ENCODE data around the gene ZNF611. TPM values are rescaled to one million over a fixed set of nuclear protein-coding genes. Genes with fewer than 3 reads are reported as not detected.

ZNF611 gene
- total and polyA plus RNA-seq, 4 donors = 0.50 to 12.7 (median 2.7) TPM

DNA sequence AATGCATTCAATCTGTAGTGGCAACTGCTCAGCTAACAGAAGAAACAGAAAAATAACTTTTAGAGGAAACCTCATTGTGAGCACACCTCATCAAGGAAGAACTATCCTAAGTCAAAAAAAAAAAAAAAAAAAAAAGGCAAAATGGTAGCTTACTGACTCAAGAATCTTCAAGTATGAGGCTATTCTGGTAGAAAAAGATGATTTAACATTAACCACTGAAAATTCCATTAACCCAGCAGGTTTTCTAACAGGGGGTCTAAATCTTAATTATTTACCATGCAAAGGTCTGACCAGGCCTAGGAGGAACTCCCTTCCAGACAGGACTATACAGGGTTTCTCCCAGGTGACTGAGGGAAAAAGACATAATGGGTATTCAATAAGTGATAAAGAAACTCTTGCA is 68.3 kb downstream of the ZNF611 start:
- H3K4me3 ChIP-seq (ENCODE audit: low read depth in 1 of 3, low read length in 3 of 3) = no peak overlapping the region
- peaks cover 1 to 13% (median 3%) of the 10 kb centered on the region in 4 donors for H3K9me3 ChIP-seq (ENCODE audit: control insufficient read depth in 4 of 4, low read length in 3 of 4)
- DNase-seq (ENCODE audit: low spot score) = no peak
- no peaks in the 10 kb centered on the region for H3K27me3 ChIP-seq (ENCODE audit: control insufficient read depth in 4 of 4, insufficient read depth in 4 of 4, low read length in 3 of 4)
- no peak for TF ChIP-seq TAF1 (conservative IDR thresholded peaks at IDR 0.05)
- TF ChIP-seq, protein P1, sequence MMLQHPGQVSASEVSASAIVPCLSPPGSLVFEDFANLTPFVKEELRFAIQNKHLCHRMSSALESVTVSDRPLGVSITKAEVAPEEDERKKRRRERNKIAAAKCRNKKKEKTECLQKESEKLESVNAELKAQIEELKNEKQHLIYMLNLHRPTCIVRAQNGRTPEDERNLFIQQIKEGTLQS (IDR thresholded peaks at IDR 0.05) = no peak
- TF ChIP-seq, protein P2, sequence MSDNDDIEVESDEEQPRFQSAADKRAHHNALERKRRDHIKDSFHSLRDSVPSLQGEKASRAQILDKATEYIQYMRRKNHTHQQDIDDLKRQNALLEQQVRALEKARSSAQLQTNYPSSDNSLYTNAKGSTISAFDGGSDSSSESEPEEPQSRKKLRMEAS (IDR thresholded peaks at IDR 0.05) = no peak
- TF ChIP-seq HNF4G (IDR thresholded peaks at IDR 0.05) = no peak
- no peak for TF ChIP-seq HNF4A (conservative IDR thresholded peaks at IDR 0.05)
- no peak for TF ChIP-seq FOXA2 (IDR thresholded peaks at IDR 0.05)
- no peak for TF ChIP-seq EGR1 (IDR thresholded peaks at IDR 0.05; ENCODE audit: low read depth in 2 of 2)
- no peak for TF ChIP-seq RXRA (IDR thresholded peaks at IDR 0.05)
- TF ChIP-seq RAD21 (IDR thresholded peaks at IDR 0.05) = no peak
- TF ChIP-seq GABPA (IDR thresholded peaks at IDR 0.05 in 1 of 2, conservative IDR thresholded peaks at IDR 0.05 in 1 of 2) = no peak
- TF ChIP-seq FOXA1 (IDR thresholded peaks at IDR 0.05) = no peak
- TF ChIP-seq SP1 (IDR thresholded peaks at IDR 0.05) = no peak
- TF ChIP-seq, protein P3, sequence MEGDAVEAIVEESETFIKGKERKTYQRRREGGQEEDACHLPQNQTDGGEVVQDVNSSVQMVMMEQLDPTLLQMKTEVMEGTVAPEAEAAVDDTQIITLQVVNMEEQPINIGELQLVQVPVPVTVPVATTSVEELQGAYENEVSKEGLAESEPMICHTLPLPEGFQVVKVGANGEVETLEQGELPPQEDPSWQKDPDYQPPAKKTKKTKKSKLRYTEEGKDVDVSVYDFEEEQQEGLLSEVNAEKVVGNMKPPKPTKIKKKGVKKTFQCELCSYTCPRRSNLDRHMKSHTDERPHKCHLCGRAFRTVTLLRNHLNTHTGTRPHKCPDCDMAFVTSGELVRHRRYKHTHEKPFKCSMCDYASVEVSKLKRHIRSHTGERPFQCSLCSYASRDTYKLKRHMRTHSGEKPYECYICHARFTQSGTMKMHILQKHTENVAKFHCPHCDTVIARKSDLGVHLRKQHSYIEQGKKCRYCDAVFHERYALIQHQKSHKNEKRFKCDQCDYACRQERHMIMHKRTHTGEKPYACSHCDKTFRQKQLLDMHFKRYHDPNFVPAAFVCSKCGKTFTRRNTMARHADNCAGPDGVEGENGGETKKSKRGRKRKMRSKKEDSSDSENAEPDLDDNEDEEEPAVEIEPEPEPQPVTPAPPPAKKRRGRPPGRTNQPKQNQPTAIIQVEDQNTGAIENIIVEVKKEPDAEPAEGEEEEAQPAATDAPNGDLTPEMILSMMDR (IDR thresholded peaks at IDR 0.05; ENCODE audit: low read depth, low read length, missing input control) = no peak
- TF ChIP-seq NR2F2 (IDR thresholded peaks at IDR 0.05) = no peak
- TF ChIP-seq JUND (IDR thresholded peaks at IDR 0.05) = no peak
- no peak for TF ChIP-seq YY1 (IDR thresholded peaks at IDR 0.05)
- TF ChIP-seq, protein P4, sequence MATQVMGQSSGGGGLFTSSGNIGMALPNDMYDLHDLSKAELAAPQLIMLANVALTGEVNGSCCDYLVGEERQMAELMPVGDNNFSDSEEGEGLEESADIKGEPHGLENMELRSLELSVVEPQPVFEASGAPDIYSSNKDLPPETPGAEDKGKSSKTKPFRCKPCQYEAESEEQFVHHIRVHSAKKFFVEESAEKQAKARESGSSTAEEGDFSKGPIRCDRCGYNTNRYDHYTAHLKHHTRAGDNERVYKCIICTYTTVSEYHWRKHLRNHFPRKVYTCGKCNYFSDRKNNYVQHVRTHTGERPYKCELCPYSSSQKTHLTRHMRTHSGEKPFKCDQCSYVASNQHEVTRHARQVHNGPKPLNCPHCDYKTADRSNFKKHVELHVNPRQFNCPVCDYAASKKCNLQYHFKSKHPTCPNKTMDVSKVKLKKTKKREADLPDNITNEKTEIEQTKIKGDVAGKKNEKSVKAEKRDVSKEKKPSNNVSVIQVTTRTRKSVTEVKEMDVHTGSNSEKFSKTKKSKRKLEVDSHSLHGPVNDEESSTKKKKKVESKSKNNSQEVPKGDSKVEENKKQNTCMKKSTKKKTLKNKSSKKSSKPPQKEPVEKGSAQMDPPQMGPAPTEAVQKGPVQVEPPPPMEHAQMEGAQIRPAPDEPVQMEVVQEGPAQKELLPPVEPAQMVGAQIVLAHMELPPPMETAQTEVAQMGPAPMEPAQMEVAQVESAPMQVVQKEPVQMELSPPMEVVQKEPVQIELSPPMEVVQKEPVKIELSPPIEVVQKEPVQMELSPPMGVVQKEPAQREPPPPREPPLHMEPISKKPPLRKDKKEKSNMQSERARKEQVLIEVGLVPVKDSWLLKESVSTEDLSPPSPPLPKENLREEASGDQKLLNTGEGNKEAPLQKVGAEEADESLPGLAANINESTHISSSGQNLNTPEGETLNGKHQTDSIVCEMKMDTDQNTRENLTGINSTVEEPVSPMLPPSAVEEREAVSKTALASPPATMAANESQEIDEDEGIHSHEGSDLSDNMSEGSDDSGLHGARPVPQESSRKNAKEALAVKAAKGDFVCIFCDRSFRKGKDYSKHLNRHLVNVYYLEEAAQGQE (IDR thresholded peaks at IDR 0.05) = no peak
- TF ChIP-seq, protein P5, sequence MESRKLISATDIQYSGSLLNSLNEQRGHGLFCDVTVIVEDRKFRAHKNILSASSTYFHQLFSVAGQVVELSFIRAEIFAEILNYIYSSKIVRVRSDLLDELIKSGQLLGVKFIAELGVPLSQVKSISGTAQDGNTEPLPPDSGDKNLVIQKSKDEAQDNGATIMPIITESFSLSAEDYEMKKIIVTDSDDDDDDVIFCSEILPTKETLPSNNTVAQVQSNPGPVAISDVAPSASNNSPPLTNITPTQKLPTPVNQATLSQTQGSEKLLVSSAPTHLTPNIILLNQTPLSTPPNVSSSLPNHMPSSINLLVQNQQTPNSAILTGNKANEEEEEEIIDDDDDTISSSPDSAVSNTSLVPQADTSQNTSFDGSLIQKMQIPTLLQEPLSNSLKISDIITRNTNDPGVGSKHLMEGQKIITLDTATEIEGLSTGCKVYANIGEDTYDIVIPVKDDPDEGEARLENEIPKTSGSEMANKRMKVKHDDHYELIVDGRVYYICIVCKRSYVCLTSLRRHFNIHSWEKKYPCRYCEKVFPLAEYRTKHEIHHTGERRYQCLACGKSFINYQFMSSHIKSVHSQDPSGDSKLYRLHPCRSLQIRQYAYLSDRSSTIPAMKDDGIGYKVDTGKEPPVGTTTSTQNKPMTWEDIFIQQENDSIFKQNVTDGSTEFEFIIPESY (IDR thresholded peaks at IDR 0.05) = no peak
- H3K36me3 ChIP-seq (ENCODE audit: control insufficient read depth in 4 of 4, insufficient read depth in 3 of 4, low read depth in 1 of 4, low read length in 3 of 4) = no peaks in the 10 kb centered on the region
- H3K27ac ChIP-seq (ENCODE audit: low read depth in 1 of 2, low read length in 2 of 2) = no peak overlapping the region
- no peak overlapping the region for H3K9ac ChIP-seq (ENCODE audit: low read depth in 1 of 2, low read length in 2 of 2)
- no peaks in the 10 kb centered on the region for H3K4me1 ChIP-seq (ENCODE audit: control insufficient read depth in 4 of 4, insufficient read depth in 4 of 4, low read length in 3 of 4)
